ENCODE measurements around the gene LMNTD2. TPM values are rescaled to one million over a fixed set of nuclear protein-coding genes. Genes with fewer than 3 reads are reported as not detected.

LMNTD2 gene
- total and polyA plus RNA-seq, 2 of the 13 experiments (the other 11 are each of a cell fraction or from before 2014, with no cell fraction given) = 1.1 to 3.1 TPM

DNA sequence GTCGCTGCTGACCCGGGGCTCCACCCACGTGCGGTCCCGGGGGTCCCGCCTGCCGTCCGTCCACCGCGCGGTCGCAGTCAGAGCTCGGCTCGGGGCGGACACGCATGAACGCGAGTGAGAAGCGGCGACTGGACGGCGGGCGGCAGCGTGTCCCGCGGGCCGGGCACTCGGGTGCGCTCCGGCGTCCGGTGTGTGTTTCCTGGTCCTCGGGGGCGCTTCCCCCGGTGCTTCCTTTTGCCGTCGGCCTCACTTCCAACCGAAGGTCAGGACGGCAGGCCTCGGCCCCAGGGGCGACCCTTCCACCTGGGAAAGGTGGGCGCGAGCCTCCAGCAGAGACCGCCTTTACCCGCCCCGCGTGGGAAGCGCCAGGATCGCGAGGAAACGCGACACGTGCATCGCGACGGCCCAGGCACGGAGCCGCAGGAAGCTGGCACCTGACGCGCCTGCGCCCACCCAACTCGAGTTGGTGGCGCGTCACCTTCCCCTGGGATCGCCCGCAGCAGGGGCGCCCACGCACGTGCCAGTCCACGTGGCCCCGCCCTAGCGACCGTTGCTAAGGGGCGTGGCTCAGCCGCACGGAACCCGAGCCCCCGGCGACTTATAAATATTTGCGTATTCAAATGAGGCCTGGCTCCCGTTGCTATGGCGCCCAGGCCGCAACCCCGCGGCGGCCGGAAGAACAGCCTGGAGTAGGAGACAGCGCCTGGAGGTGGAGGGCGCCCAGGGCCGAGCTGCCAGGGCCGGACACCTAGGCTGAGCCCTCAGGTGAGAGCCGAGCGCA lies 23.5 kb downstream of the LMNTD2 start, which contains the start of gene LRRC56 (continued):
- TF ChIP-seq SP5 (CRISPR knock-in tag; IDR thresholded peaks at IDR 0.05; ENCODE audit: borderline replicate concordance, low read depth) = peak; percentile 68; the same call in 1 of the 2 replicates
- TF ChIP-seq, protein P1, sequence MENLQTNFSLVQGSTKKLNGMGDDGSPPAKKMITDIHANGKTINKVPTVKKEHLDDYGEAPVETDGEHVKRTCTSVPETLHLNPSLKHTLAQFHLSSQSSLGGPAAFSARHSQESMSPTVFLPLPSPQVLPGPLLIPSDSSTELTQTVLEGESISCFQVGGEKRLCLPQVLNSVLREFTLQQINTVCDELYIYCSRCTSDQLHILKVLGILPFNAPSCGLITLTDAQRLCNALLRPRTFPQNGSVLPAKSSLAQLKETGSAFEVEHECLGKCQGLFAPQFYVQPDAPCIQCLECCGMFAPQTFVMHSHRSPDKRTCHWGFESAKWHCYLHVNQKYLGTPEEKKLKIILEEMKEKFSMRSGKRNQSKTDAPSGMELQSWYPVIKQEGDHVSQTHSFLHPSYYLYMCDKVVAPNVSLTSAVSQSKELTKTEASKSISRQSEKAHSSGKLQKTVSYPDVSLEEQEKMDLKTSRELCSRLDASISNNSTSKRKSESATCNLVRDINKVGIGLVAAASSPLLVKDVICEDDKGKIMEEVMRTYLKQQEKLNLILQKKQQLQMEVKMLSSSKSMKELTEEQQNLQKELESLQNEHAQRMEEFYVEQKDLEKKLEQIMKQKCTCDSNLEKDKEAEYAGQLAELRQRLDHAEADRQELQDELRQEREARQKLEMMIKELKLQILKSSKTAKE (CRISPR knock-in tag; IDR thresholded peaks at IDR 0.05; ENCODE audit: borderline replicate concordance) = 0 out of 2 replicates have a peak, but pooled peaks have one; percentile 23
- no peak for TF ChIP-seq BCLAF1 (IDR thresholded peaks at IDR 0.05)
- 0 out of 2 replicates have a peak, but pooled peaks have one; percentile 38 for TF ChIP-seq KMT2A (CRISPR knock-in tag; IDR thresholded peaks at IDR 0.05)
- no peak for TF ChIP-seq ZNF33B (CRISPR knock-in tag; IDR thresholded peaks at IDR 0.05)
- no peak for TF ChIP-seq ZNF569 (CRISPR knock-in tag; IDR thresholded peaks at IDR 0.05; ENCODE audit: borderline replicate concordance)
- TF ChIP-seq, protein P2, sequence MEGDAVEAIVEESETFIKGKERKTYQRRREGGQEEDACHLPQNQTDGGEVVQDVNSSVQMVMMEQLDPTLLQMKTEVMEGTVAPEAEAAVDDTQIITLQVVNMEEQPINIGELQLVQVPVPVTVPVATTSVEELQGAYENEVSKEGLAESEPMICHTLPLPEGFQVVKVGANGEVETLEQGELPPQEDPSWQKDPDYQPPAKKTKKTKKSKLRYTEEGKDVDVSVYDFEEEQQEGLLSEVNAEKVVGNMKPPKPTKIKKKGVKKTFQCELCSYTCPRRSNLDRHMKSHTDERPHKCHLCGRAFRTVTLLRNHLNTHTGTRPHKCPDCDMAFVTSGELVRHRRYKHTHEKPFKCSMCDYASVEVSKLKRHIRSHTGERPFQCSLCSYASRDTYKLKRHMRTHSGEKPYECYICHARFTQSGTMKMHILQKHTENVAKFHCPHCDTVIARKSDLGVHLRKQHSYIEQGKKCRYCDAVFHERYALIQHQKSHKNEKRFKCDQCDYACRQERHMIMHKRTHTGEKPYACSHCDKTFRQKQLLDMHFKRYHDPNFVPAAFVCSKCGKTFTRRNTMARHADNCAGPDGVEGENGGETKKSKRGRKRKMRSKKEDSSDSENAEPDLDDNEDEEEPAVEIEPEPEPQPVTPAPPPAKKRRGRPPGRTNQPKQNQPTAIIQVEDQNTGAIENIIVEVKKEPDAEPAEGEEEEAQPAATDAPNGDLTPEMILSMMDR (CRISPR knock-in tag; IDR thresholded peaks at IDR 0.05) = 0 out of 2 replicates have a peak, but pooled peaks have one; percentile 26
- TF ChIP-seq ATRX (CRISPR knock-in tag; IDR thresholded peaks at IDR 0.05; ENCODE audit: borderline replicate concordance) = no peak
- TF ChIP-seq RXRA (CRISPR knock-in tag; IDR thresholded peaks at IDR 0.05) = peak; percentile 64; the same call in 1 of the 2 replicates
- TF ChIP-seq YY1 (IDR thresholded peaks at IDR 0.05; ENCODE audit: insufficient read depth, insufficient replicate concordance, low read depth, low read length) = peak; percentile 32
- TF ChIP-seq KLF12 (CRISPR knock-in tag; IDR thresholded peaks at IDR 0.05; ENCODE audit: borderline replicate concordance) = 0 out of 2 replicates have a peak, but pooled peaks have one; percentile 82
- peak; percentile 23; the same call in 1 of the 2 replicates for TF ChIP-seq TFAP4 (IDR thresholded peaks at IDR 0.05; ENCODE audit: borderline replicate concordance, low read depth)
- peak; percentile 80 for TF ChIP-seq GABPB1 (CRISPR knock-in tag; IDR thresholded peaks at IDR 0.05)
- 0 out of 2 replicates have a peak, but pooled peaks have one; percentile 50 for TF ChIP-seq DNMT3B (CRISPR knock-in tag; conservative IDR thresholded peaks at IDR 0.05)
- TF ChIP-seq SRSF1 (optimal IDR thresholded peaks at IDR 0.05; ENCODE audit: low read depth, low read length) = peak; percentile 42
- peak; percentile 35; the same call in 1 of the 2 replicates for TF ChIP-seq ZNF614 (CRISPR knock-in tag; IDR thresholded peaks at IDR 0.05; ENCODE audit: borderline replicate concordance)
- TF ChIP-seq ZFP36 (IDR thresholded peaks at IDR 0.05; ENCODE audit: borderline replicate concordance, low read depth, low read length, partially characterized antibody) = no peak
- TF ChIP-seq RFX3 (CRISPR knock-in tag; IDR thresholded peaks at IDR 0.05) = peak; percentile 98

Measured in HepG2 (cell line).